OCI-LY7 (cell line): Measurements from ENCODE around the gene KIAA0040. TPM values are rescaled to one million over a fixed set of nuclear protein-coding genes. Genes with fewer than 3 reads are reported as not detected.
A peak's percentile ranks its signal among the peaks of the same experiment; 100 is the strongest.

Source experiments
- BruUV-seq: library from RNA; stranded (reverse); fragments of 400-500 nt; replicated peaks from 2 replicates; lab custom pipeline; 2021; lab: Mats Ljungman, UMichigan
- CTCF ChIA-PET: fragments of 300-600 bp; sonication (Branson Sonifier 250); formaldehyde crosslinking; loops from one replicate; lab custom pipeline; 2022; ENCODE audit warnings: antibody characterized with exemption; ENCODE audit not compliant: unreplicated experiment; lab: Charles Lee
- POLR2A ChIA-PET: fragments of 300-600 bp; sonication (Branson Sonifier 250); formaldehyde crosslinking; loops from one replicate; lab custom pipeline; 2022; ENCODE audit warnings: antibody characterized with exemption; lab: Charles Lee
- DNase-seq: peaks from one replicate; pipeline ENCODE4 v3.0.0-alpha.2; 2015; ENCODE audit warnings: low spot score
- H2AFZ ChIP-seq: fragments of 200-600 bp; sonication (generic), shearing (Covaris generic); 2 replicates; pipeline ENCODE4 v1.6.1; 2014; ENCODE audit warnings: mild to moderate bottlenecking, antibody characterized with exemption, low read length, moderate library complexity
- H3K27ac ChIP-seq: fragments of 200-600 bp; sonication (generic); 2 replicates; pipeline ENCODE4 v1.5.1; 2014; ENCODE audit warnings: mixed run types, low read depth, mild to moderate bottlenecking, moderate library complexity, low read length, inconsistent platforms; ENCODE audit not compliant: poor library complexity, severe bottlenecking
- H3K36me3 ChIP-seq: fragments of 200-600 bp; sonication (generic); 2 replicates; pipeline ENCODE4 v1.6.1; 2014; ENCODE audit warnings: mild to moderate bottlenecking, antibody characterized with exemption, low read length, moderate library complexity, mixed read lengths; ENCODE audit not compliant: insufficient read depth
- H3K4me1 ChIP-seq: fragments of 200-600 bp; sonication (generic); 2 replicates; pipeline ENCODE4 v1.5.1; 2014; ENCODE audit warnings: mild to moderate bottlenecking, low read length; ENCODE audit not compliant: insufficient read depth, poor library complexity, severe bottlenecking
- H3K4me2 ChIP-seq: fragments of 200-600 bp; sonication (generic); 2 replicates; pipeline ENCODE4 v1.6.1; 2014; ENCODE audit warnings: mild to moderate bottlenecking, low read length
- H3K4me3 ChIP-seq: fragments of 200-600 bp; sonication (generic); 2 replicates; pipeline ENCODE4 v1.5.1; 2014; ENCODE audit warnings: mild to moderate bottlenecking, low read depth, low read length; ENCODE audit not compliant: poor library complexity, severe bottlenecking
- H3K79me2 ChIP-seq: fragments of 200-600 bp; sonication (generic); 2 replicates; pipeline ENCODE4 v1.6.1; 2016; ENCODE audit warnings: low read depth, mild to moderate bottlenecking, low read length, moderate library complexity, mixed read lengths; ENCODE audit not compliant: insufficient read depth
- H3K9me2 ChIP-seq: fragments of 200-600 bp; sonication (generic); 2 replicates; pipeline ENCODE4 v1.6.1; 2016; ENCODE audit warnings: mild to moderate bottlenecking, low read length, mixed read lengths; ENCODE audit not compliant: insufficient read depth
- H3K9me3 ChIP-seq: fragments of 200-600 bp; sonication (generic); 2 replicates; pipeline ENCODE4 v1.6.1; 2014; ENCODE audit warnings: mild to moderate bottlenecking, mixed run types, low read length, mixed read lengths
- H4K20me1 ChIP-seq: fragments of 200-600 bp; sonication (generic); 2 replicates; pipeline ENCODE4 v1.6.1; 2014; ENCODE audit warnings: mild to moderate bottlenecking, antibody characterized with exemption, low read length, moderate library complexity, mixed read lengths; ENCODE audit not compliant: insufficient read depth
- EZH2phosphoT487 ChIP-seq: fragments of 200-600 bp; sonication (generic); IDR thresholded peaks from 2 replicates; pipeline ENCODE4 v1.6.1; 2018; ENCODE audit warnings: low read depth, borderline replicate concordance, mild to moderate bottlenecking, mixed run types, antibody characterized with exemption, low read length, moderate library complexity, mixed read lengths
- intact Hi-C: fragments of 100-400 bp; cut with micrococcal nuclease; formaldehyde crosslinking; loops from one replicate; pipeline ENCODE4 v1.10.0; 2022; ENCODE audit not compliant: unreplicated experiment
- total RNA-seq, 2 experiments: library from RNA; depleted of rRNA in 1 of 2; stranded (reverse); fragments of >200 nt in 1 of 2; shearing (Covaris generic) in 1 of 2; gene quantifications; 2 replicates each; pipeline ENCODE4 v1.2.3, GENCODE V29; 2014 to 2022
- TF ChIP-seq, protein P1 (sequence below): fragments of 200-600 bp; sonication (generic); conservative IDR thresholded peaks from 2 replicates; pipeline ENCODE4 v1.5.1; 2014; ENCODE audit warnings: mild to moderate bottlenecking, antibody characterized with exemption, low read length, moderate library complexity, mixed read lengths

The KIAA0040 gene
- total RNA-seq, 2 experiments from 2014 or later: 50.2 to 54.7 TPM

DNA sequence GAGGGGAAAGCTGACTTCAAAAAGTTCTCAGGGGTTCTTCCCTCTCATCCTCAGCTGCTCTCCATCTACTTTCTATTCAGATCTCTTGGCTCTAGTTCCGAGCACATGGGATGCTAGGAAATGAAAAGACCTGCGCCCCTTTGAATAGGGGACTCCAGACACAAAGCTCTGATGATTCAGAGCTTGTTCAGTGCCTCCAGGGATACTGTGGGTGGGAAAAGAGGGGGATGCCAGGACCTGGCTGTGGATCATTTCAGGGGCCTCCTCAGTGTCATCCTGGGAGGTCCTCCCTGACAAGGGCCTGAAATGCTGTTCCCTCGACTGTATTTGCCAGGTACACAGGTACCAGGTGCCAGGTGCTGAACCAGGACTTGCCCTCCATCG, 943 bp upstream of the KIAA0040 start:
- BruUV-seq: no TSS peak

DNA sequence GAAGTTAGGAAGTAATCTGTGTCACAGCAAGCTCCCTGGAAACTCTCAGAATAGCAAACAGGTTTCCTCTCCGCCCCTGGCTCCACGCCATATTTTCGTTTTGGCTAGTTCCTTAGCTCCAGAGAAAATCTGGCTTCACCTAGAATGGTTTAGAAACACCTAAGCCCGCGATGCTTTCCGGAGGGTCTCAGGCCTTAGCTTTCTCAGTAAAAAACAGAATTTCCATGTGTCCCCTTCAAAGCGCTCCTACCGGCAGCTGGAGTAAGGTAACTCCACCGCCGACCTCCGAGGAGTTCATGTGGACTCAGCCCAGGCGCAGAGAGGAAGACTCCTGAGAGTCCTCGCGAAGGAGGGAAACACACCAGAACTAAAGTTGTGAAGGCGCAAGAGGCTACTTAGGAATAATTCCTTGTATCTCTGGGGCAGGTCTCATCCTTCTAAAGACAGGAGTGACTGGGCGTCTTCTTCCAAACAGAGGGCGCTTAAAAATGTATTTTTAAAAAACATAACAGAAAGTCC, 406 bp downstream of the KIAA0040 start:
- Histone ChIP-seq H3K36me3 (peaks cover 46% of the 10 kb centered on the region), H3K9me2 (no peaks in the 10 kb centered on the region), H3K27ac (peak overlapping the region; percentile 86), H4K20me1 (peaks cover 8% of the 10 kb centered on the region; the same call in 1 of the 2 replicates), H3K4me1 (peaks cover 82% of the 10 kb centered on the region), H3K79me2 (peaks cover 53% of the 10 kb centered on the region), H3K9me3 (no peaks in the 10 kb centered on the region), H3K4me2 (peak overlapping the region; percentile 98), H2AFZ (peak overlapping the region; percentile 46; the same call in 1 of the 2 replicates), H3K4me3 (peak overlapping the region; percentile 79)
- intact Hi-C loops: loop anchor here (1.0 kb wide), 2 partner anchors 37 to 127 kb away; no protein-coding TSS in a partner anchor
- ChIA-PET POLR2A (interaction anchor here (0.6 to 14.9 kb wide), 17 partner anchors 9 to 1031 kb away, joined by 3 to 257 read pairs (median 5); no protein-coding TSS in a partner anchor), CTCF (interaction anchor here (0.6 to 1.8 kb wide), 8 partner anchors 9 to 1610 kb away, joined by 3 to 10 read pairs (median 4); no protein-coding TSS in a partner anchor)
- TF ChIP-seq, protein P1, sequence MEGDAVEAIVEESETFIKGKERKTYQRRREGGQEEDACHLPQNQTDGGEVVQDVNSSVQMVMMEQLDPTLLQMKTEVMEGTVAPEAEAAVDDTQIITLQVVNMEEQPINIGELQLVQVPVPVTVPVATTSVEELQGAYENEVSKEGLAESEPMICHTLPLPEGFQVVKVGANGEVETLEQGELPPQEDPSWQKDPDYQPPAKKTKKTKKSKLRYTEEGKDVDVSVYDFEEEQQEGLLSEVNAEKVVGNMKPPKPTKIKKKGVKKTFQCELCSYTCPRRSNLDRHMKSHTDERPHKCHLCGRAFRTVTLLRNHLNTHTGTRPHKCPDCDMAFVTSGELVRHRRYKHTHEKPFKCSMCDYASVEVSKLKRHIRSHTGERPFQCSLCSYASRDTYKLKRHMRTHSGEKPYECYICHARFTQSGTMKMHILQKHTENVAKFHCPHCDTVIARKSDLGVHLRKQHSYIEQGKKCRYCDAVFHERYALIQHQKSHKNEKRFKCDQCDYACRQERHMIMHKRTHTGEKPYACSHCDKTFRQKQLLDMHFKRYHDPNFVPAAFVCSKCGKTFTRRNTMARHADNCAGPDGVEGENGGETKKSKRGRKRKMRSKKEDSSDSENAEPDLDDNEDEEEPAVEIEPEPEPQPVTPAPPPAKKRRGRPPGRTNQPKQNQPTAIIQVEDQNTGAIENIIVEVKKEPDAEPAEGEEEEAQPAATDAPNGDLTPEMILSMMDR: peak; percentile 30; the same call in 1 of the 2 replicates
- no peak for TF ChIP-seq EZH2phosphoT487
- BruUV-seq: TSS peak; percentile 63
- DNase-seq: peak; percentile 60

More for the DNA sequence above, 943 bp upstream of the KIAA0040 start:
- POLR2A ChIA-PET: interaction anchor here (0.5 to 14.9 kb wide), 6 partner anchors 14 to 378 kb away, joined by 3 to 257 read pairs (median 8); no protein-coding TSS in a partner anchor
- CTCF ChIA-PET: no interaction called here
- Histone ChIP-seq H4K20me1 (peaks cover 3% of the 10 kb centered on the region; the same call in 1 of the 2 replicates), H2AFZ (peak overlapping the region; percentile 64; the same call in 1 of the 2 replicates), H3K4me3 (no peak overlapping the region), H3K9me2 (no peaks in the 10 kb centered on the region), H3K79me2 (peaks cover 40% of the 10 kb centered on the region), H3K36me3 (peaks cover 32% of the 10 kb centered on the region), H3K4me1 (peaks cover 81% of the 10 kb centered on the region), H3K4me2 (peak overlapping the region; percentile 68), H3K9me3 (no peaks in the 10 kb centered on the region), H3K27ac (peak overlapping the region; percentile 54)
- intact Hi-C loops: no loop called here
- TF ChIP-seq, protein P1: no peak
- TF ChIP-seq EZH2phosphoT487: no peak
- DNase-seq: no peak
